Measurements from ENCODE around the gene RPL39. TPM values are rescaled to one million over a fixed set of nuclear protein-coding genes. Genes with fewer than 3 reads are reported as not detected.
A peak's percentile ranks its signal among the peaks of the same experiment; 100 is the strongest.

The RPL39 gene
- total RNA-seq, 2 donors from 2014 or later = 1,267 to 1,593 TPM

DNA sequence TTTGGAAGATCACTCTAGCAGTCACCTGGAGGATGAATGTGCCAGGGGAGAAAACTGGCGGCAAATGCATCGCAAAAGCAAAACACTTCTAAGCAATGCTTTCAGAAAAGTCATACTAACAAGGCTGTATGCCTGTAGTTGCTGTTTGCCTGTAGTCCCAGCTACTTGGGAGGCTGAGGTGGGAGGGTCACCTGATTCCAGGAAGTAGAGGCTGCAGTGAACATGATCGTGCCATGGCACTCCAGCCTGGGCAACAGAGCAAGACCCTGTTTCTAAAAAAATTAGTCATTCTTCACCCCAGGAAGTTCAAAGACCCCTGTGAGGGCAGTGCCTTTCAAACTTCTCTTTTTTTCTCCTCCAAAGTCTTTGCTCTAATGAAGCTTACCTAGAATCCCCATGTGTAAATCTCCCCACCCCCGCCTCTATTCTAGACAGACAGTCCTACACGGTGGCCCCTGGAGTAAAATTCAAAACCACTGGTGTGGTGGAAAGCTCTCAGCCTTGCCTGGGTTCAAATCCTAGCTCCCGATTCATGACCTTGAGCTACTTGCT lies 27.5 kb downstream of the RPL39 start:
- no peak for DNase-seq
- H3K36me3 ChIP-seq = no peaks in the 10 kb centered on the region
- H3K9ac ChIP-seq (ENCODE audit: low read depth in 2 of 2, low read length in 2 of 2) = no peak overlapping the region
- no peaks in the 10 kb centered on the region for H3K9me3 ChIP-seq
- intact Hi-C loops (cut with DNase I) = no loop called here
- H3K27me3 ChIP-seq = no peaks in the 10 kb centered on the region
- no peaks in the 10 kb centered on the region for H3K4me1 ChIP-seq
- H3K4me3 ChIP-seq = no peak overlapping the region
- H3K27ac ChIP-seq = no peak overlapping the region
- TF ChIP-seq, protein P1, sequence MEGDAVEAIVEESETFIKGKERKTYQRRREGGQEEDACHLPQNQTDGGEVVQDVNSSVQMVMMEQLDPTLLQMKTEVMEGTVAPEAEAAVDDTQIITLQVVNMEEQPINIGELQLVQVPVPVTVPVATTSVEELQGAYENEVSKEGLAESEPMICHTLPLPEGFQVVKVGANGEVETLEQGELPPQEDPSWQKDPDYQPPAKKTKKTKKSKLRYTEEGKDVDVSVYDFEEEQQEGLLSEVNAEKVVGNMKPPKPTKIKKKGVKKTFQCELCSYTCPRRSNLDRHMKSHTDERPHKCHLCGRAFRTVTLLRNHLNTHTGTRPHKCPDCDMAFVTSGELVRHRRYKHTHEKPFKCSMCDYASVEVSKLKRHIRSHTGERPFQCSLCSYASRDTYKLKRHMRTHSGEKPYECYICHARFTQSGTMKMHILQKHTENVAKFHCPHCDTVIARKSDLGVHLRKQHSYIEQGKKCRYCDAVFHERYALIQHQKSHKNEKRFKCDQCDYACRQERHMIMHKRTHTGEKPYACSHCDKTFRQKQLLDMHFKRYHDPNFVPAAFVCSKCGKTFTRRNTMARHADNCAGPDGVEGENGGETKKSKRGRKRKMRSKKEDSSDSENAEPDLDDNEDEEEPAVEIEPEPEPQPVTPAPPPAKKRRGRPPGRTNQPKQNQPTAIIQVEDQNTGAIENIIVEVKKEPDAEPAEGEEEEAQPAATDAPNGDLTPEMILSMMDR (IDR thresholded peaks at IDR 0.05) = no peak

DNA sequence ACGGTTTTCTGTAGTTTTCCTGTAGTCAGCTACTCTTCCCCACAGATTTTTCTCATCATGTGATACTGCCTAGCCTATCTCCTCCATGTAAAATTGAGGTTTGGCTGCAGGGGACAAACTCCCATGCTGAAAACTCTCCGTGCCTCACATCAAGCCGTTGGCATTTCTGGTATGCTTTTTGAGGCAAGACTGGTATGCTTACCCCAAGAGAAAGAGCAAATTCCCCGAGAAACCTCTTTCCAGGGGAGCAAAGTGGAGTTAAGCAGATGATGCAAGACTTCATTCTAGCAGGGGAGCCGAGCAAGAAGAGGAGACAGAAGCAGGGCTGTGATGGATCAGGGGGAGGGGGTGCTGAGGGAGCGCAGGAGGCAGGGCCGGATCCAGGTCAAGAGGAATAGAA lies 28.2 kb downstream of the RPL39 start:
- no peak for DNase-seq
- H3K4me1 ChIP-seq = no peaks in the 10 kb centered on the region
- TF ChIP-seq, protein P1 (IDR thresholded peaks at IDR 0.05) = no peak
- H3K9ac ChIP-seq (ENCODE audit: low read depth in 2 of 2, low read length in 2 of 2) = no peak overlapping the region
- H3K27ac ChIP-seq = no peak overlapping the region
- H3K27me3 ChIP-seq = no peaks in the 10 kb centered on the region
- H3K36me3 ChIP-seq = no peaks in the 10 kb centered on the region
- intact Hi-C loops (cut with DNase I) = no loop called here
- no peaks in the 10 kb centered on the region for H3K9me3 ChIP-seq
- H3K4me3 ChIP-seq = no peak overlapping the region

GRCh38 chrX:119762718-119763117 lies 28.7 kb downstream of the RPL39 start:
- intact Hi-C loops (cut with DNase I) = no loop called here
- Histone ChIP-seq H3K4me1 (no peaks in the 10 kb centered on the region), H3K9me3 (no peaks in the 10 kb centered on the region), H3K27me3 (no peaks in the 10 kb centered on the region), H3K36me3 (no peaks in the 10 kb centered on the region), H3K9ac (ENCODE audit: low read depth in 2 of 2, low read length in 2 of 2) (no peak overlapping the region), H3K27ac (no peak overlapping the region), H3K4me3 (no peak overlapping the region)
- TF ChIP-seq, protein P1 (IDR thresholded peaks at IDR 0.05) = no peak
- no peak for DNase-seq

- Histone ChIP-seq H3K9me3 (no peaks in the 10 kb centered on the region), H3K27me3 (no peaks in the 10 kb centered on the region), H3K27ac (no peak overlapping the region), H3K36me3 (no peaks in the 10 kb centered on the region), H3K9ac (ENCODE audit: low read depth in 2 of 2, low read length in 2 of 2) (no peak overlapping the region), H3K4me3 (peak overlapping the region; percentile 52), H3K4me1 (no peaks in the 10 kb centered on the region)
- TF ChIP-seq, protein P1 (IDR thresholded peaks at IDR 0.05) = no peak
- DNase-seq = no peak
- intact Hi-C loops (cut with DNase I) = no loop called here
These were observed 31.2 kb downstream of the RPL39 start for GRCh38 chrX:119760026-119760877.

DNA sequence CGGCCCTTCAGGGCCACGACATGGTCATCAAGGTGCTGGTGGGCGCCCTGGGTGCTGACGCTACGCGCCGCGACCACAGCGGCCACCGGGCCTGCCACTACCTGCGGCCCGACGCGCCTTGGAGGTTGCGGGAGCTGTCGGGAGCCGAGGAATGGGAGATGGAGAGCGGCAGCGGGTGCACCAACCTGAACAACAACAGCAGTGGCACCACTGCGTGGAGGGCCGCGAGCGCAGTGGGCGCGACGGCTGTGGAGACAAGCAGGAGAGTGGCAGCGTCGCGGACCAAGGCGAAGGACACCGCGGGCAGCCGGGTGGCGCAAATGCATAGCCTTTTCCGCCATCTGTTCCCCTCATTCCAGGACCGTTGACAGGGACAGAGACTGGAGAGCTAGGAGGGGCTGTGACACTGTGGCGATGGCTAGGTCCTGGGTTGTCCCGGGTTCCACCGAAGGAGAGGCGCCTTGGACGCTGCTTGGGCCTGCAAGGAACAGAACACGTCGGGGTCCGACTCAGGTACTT lies 32.1 kb downstream of the RPL39 start:
- Histone ChIP-seq H3K4me3 (peak overlapping the region; percentile 52), H3K36me3 (no peaks in the 10 kb centered on the region), H3K4me1 (no peaks in the 10 kb centered on the region), H3K9ac (ENCODE audit: low read depth in 2 of 2, low read length in 2 of 2) (peak overlapping the region in 1 of 2 donors; percentile 63), H3K27me3 (no peaks in the 10 kb centered on the region), H3K27ac (peak overlapping the region; percentile 88), H3K9me3 (no peaks in the 10 kb centered on the region)
- DNase-seq = no peak
- intact Hi-C loops (cut with DNase I) = no loop called here
- TF ChIP-seq, protein P1 (IDR thresholded peaks at IDR 0.05) = no peak
